Activated naive CD8-positive, alpha-beta T cell treated with anti-CD3 and anti-CD28 coated beads, Interleukin-2, amount 50 U/mL, for 24 hours (primary cell): ENCODE results near the gene MAPK9.

Source experiments
- ATAC-seq: fragments of 150-1000 bp; cut with Tn5 transposase; one replicate; pipeline ENCODE4 v1.10.0; 2021
- DNase-seq: peaks from one replicate; pipeline ENCODE4 v3.0.0; 2021
- H3K27ac Mint-ChIP-seq: one replicate; pipeline ENCODE4 v1.8.0; 2021; ENCODE audit warnings: mild to moderate bottlenecking, mixed read lengths
- H3K27me3 Mint-ChIP-seq: one replicate; pipeline ENCODE4 v1.8.0; 2021; ENCODE audit warnings: mixed read lengths
- H3K36me3 Mint-ChIP-seq: one replicate; pipeline ENCODE4 v1.8.0; 2021; ENCODE audit warnings: low read depth, mixed read lengths
- H3K4me1 Mint-ChIP-seq: one replicate; pipeline ENCODE4 v1.8.0; 2021; ENCODE audit warnings: mixed read lengths
- H3K4me3 Mint-ChIP-seq: one replicate; pipeline ENCODE4 v1.8.0; 2021; ENCODE audit warnings: mild to moderate bottlenecking, moderate library complexity, mixed read lengths
- H3K9me3 Mint-ChIP-seq: one replicate; pipeline ENCODE4 v1.8.0; 2021; ENCODE audit warnings: mixed read lengths

MAPK9 gene

GRCh38 chr5:180330810-180331646 lies 39.1 kb upstream of the MAPK9 start:
- no peak for DNase-seq
- Mint-ChIP-seq H3K27ac (no peak overlapping the region), H3K36me3 (no peaks in the 10 kb centered on the region), H3K4me1 (no peaks in the 10 kb centered on the region), H3K9me3 (no peaks in the 10 kb centered on the region), H3K27me3 (peaks cover 17% of the 10 kb centered on the region), H3K4me3 (no peak overlapping the region)
- no peak for ATAC-seq

- no peaks in the 10 kb centered on the region for H3K4me1 Mint-ChIP-seq
- no peak for DNase-seq
- no peak overlapping the region for H3K27ac Mint-ChIP-seq
- no peak overlapping the region for H3K4me3 Mint-ChIP-seq
- H3K9me3 Mint-ChIP-seq = no peaks in the 10 kb centered on the region
- no peaks in the 10 kb centered on the region for H3K36me3 Mint-ChIP-seq
- H3K27me3 Mint-ChIP-seq = peaks cover 17% of the 10 kb centered on the region
- peak; percentile 6 for ATAC-seq
These were observed 38.4 kb upstream of the MAPK9 start for GRCh38 chr5:180330270-180330648.

DNA sequence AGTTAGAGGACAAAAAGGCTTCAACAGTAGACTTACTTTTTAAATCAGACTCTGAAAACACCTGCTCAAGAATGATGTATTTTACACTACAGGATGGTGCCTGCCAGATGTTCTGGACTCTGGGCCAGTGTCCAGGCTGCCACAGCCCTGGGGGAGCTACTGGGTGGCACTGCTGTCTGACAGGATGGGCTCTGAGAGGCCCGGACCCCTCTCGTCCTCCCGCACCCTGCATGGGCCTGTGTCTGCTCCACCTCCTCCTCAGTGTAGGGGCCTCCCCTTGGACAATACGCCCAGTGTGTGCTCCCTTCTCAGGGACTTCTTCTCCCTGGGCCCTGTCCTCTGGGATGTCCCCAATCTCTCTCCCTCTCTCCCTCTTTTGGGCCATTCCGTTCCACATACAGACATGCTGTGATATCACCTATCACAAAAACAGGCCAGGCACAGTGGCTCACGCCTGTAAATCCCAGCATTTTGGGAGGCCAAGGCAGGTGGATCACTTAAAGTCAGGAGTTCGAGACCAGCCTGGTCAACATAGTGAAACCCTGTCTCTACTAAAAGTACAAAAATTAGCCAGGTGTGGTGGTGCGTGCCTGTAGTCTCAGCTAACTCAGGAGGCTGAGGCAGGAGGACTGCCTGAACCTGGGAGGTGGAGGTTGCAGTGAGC lies 37.9 kb upstream of the MAPK9 start:
- no peak for DNase-seq
- Mint-ChIP-seq H3K4me1 (no peaks in the 10 kb centered on the region), H3K4me3 (no peak overlapping the region), H3K27me3 (peaks cover 17% of the 10 kb centered on the region), H3K36me3 (no peaks in the 10 kb centered on the region), H3K27ac (no peak overlapping the region), H3K9me3 (no peaks in the 10 kb centered on the region)
- ATAC-seq = no peak

DNA sequence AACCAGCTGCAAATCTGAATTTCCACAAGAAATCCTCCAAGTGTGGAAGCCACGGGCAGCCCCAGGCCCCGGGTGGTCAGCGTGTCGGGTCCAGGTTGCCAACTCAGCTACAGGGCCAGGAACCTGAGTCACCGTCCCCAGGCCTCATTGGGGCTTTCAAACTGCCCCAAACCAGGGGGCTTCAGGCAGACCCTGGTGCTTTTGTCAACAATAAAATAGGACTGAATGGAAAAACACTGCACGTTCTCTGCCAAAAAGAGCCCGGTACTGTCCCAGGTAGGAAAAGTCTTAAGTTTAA lies 37.2 kb upstream of the MAPK9 start:
- no peaks in the 10 kb centered on the region for H3K4me1 Mint-ChIP-seq
- no peaks in the 10 kb centered on the region for H3K36me3 Mint-ChIP-seq
- DNase-seq (no peak), ATAC-seq (no peak)
- H3K4me3 Mint-ChIP-seq = no peak overlapping the region
- H3K27ac Mint-ChIP-seq = no peak overlapping the region
- H3K9me3 Mint-ChIP-seq = no peaks in the 10 kb centered on the region
- peaks cover 15% of the 10 kb centered on the region for H3K27me3 Mint-ChIP-seq

DNA sequence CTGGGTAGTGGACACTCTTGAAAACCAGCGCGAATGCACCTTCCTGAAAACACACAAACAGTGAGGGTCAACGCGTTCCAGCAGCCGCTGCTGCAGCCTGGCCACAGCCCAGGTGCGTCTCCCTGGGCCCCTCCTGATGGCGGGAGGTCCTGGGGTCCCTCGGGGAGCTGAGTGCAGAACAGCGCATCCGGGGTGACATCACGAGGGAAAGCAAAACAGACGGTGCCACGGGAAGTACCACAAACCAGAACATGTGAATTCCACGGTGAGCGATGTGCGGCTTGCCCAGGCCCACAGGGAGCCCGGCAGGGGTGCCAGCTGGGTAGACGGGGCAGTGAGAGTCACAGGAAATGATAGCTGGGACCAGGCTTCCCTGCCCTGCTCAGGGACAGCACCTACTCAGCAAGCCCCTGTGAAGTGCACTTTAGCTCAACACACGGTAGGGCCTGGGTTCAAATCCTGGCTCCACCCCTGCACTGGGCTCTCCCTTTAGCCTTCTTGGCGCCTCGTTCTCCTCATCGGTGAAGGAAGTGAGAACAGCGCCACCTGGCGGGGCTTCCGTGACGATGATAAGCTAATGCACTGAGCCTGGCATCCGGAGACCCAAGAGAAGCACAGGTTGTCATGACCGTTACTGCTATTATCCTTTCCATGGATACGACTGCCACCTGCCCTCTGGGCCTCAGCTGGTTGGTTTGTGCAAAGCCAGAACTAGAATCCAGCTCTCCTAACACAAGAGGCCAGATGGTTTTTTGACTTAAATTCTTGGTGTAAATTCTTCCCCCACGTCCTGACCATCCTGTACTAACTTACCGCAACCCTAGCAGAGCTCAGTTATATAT lies 36.6 kb upstream of the MAPK9 start:
- no peak overlapping the region for H3K4me3 Mint-ChIP-seq
- no peaks in the 10 kb centered on the region for H3K9me3 Mint-ChIP-seq
- H3K27me3 Mint-ChIP-seq = peaks cover 12% of the 10 kb centered on the region
- no peaks in the 10 kb centered on the region for H3K36me3 Mint-ChIP-seq
- no peaks in the 10 kb centered on the region for H3K4me1 Mint-ChIP-seq
- no peak overlapping the region for H3K27ac Mint-ChIP-seq
- DNase-seq = peak; percentile 88
- ATAC-seq = peak; percentile 83

DNA sequence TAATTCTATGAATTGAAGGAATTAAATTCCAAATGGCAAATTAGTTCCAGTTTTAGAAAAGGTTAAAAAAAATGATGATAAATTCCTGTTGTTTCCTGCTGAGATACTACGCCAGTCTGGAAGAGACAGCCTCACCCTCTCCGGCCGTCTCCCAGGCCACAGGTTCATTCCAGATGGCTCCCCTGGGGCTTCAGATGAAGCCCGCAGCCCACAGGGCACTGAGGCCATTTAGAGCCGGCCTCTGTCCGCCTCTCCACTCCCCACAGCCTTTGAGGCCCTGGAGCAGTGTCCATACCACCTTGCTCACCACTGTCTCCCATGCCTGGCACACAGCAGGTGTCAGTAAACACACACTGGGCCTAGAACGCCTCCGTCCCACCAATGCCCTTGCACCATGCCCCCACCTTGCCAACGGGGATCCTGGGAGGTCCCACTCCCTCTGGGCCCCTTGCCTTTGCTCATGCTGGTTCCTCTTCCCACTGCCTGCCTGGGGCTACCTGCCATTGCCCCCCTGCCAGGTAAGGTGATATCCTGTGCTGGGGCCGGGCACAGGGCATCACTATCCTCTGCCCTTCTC lies 35.2 kb upstream of the MAPK9 start:
- DNase-seq (no peak), ATAC-seq (no peak)
- H3K9me3 Mint-ChIP-seq = no peaks in the 10 kb centered on the region
- H3K27me3 Mint-ChIP-seq = peaks cover 3% of the 10 kb centered on the region
- no peaks in the 10 kb centered on the region for H3K4me1 Mint-ChIP-seq
- no peak overlapping the region for H3K4me3 Mint-ChIP-seq
- H3K27ac Mint-ChIP-seq = no peak overlapping the region
- no peaks in the 10 kb centered on the region for H3K36me3 Mint-ChIP-seq

GRCh38 chr5:180324601-180324950 lies 32.7 kb upstream of the MAPK9 start:
- Mint-ChIP-seq H3K36me3 (no peaks in the 10 kb centered on the region), H3K27ac (no peak overlapping the region), H3K4me1 (no peaks in the 10 kb centered on the region), H3K9me3 (no peaks in the 10 kb centered on the region), H3K27me3 (no peaks in the 10 kb centered on the region), H3K4me3 (no peak overlapping the region)
- ATAC-seq (no peak), DNase-seq (no peak)

DNA sequence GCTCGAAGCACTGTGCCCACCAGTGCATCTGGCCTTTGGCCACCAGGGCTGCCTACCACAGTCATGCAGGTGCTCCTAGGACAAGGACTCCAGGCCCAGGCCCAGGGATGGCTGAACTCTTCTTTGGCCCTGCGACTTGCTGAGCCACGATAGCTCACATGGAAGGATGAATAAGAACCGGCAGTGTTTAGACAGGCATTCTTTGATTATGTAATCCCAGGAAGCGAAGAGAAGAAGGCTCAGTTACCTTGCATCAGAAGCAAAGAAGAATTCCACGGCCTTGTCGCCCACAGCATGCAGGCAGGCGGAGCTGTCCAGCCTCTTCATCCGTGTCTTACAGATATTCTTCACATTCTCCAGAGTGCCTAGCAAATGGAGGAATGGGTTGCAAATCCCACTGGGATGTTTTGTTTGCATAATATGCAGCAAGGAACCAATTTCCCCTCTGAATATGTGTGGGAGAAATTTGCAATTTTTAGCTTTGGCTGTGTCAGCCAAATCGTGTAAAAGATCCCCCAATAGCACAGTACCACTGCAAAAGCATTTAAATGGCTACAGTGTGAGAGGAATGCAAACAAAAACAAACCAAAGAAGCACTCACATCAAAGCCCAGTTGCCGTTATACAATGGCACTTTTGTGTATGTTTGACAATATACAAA lies 32.2 kb upstream of the MAPK9 start:
- H3K9me3 Mint-ChIP-seq = no peaks in the 10 kb centered on the region
- DNase-seq (no peak), ATAC-seq (no peak)
- H3K27me3 Mint-ChIP-seq = no peaks in the 10 kb centered on the region
- no peak overlapping the region for H3K27ac Mint-ChIP-seq
- H3K4me3 Mint-ChIP-seq = no peak overlapping the region
- no peaks in the 10 kb centered on the region for H3K36me3 Mint-ChIP-seq
- H3K4me1 Mint-ChIP-seq = no peaks in the 10 kb centered on the region

DNA sequence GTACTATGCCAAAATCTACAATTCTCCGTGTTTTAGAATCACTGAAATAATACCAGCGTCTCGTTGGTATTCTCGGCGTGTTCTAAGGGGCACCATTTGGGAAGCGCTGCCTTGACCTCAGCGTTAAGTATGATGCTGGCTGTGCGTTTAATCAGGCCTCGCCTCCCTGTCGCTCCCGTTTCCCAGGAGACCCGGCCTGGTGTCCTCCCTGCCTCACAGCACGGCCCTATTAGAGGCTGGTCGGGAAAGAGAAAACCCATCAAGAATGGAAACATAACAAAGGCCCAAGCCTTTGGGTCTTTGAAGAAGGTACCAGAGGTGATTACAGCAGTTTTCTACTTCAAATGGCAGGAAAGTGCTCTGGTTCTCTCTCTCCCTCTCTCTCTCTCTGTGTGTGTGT lies 31.3 kb upstream of the MAPK9 start:
- Mint-ChIP-seq H3K4me3 (no peak overlapping the region), H3K27ac (no peak overlapping the region), H3K4me1 (no peaks in the 10 kb centered on the region)

GRCh38 chr5:180318456-180319089 lies 26.7 kb upstream of the MAPK9 start:
- ATAC-seq = no peak

More for the DNA sequence above, 31.3 kb upstream of the MAPK9 start:
- no peaks in the 10 kb centered on the region for H3K9me3 Mint-ChIP-seq
- H3K36me3 Mint-ChIP-seq = no peaks in the 10 kb centered on the region
- peaks cover under 1% of the 10 kb centered on the region for H3K27me3 Mint-ChIP-seq
- DNase-seq = no peak
- ATAC-seq = no peak

DNA sequence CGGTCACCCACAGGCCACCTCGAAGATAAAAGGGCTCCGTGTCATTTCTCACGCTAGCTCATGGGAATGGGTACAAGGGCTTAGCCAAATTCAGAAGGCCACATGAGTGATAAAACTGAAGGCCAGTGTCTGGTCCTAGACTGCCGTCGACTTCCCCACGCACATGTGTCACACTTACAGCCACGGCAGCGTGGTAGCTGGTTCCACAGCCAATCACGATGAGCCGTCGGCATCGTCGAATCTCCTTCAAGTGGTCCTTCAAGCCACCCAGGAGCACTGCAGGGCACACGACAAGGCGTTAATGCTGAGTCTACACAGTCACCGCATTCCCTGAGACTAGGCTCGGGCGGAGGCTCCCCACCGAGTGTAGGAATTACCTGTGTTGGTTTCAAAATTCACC lies 24.7 kb upstream of the MAPK9 start:
- no peak for DNase-seq
- Mint-ChIP-seq H3K27ac (no peak overlapping the region), H3K9me3 (no peaks in the 10 kb centered on the region), H3K4me1 (no peaks in the 10 kb centered on the region), H3K27me3 (peaks cover 6% of the 10 kb centered on the region), H3K36me3 (no peaks in the 10 kb centered on the region), H3K4me3 (no peak overlapping the region)
- ATAC-seq = no peak

More at GRCh38 chr5:180318456-180319089, 26.7 kb upstream of the MAPK9 start:
- Mint-ChIP-seq H3K4me3 (no peak overlapping the region), H3K9me3 (no peaks in the 10 kb centered on the region), H3K27ac (no peak overlapping the region), H3K4me1 (no peaks in the 10 kb centered on the region), H3K27me3 (peaks cover 6% of the 10 kb centered on the region), H3K36me3 (no peaks in the 10 kb centered on the region)
- DNase-seq = no peak

DNA sequence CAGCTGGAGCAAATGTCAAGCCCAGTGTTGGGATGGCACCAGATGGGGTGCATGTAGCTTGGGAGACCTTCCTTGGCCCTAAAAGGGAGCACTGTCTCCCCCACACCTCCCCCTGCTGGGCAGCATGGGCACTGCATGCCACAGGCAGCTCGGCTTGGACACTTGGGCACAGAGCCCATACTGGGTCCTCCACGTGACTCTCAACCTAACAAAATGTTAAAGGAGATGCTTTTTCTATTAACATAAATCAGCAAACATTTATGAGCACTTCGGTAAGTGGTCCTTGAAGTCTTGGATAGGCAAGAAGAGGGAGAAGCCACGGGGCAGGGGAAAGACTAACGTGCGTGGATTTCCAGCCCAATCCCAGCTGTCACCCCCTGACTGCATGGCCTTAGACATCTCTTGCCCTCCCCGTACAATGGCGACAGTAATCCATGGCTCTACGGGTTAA lies 23.9 kb upstream of the MAPK9 start:
- H3K4me1 Mint-ChIP-seq = no peaks in the 10 kb centered on the region
- H3K27me3 Mint-ChIP-seq = peaks cover 6% of the 10 kb centered on the region
- no peak overlapping the region for H3K4me3 Mint-ChIP-seq
- no peaks in the 10 kb centered on the region for H3K36me3 Mint-ChIP-seq
- DNase-seq (peak; percentile 81), ATAC-seq (peak; percentile 71)
- no peak overlapping the region for H3K27ac Mint-ChIP-seq
- H3K9me3 Mint-ChIP-seq = no peaks in the 10 kb centered on the region

DNA sequence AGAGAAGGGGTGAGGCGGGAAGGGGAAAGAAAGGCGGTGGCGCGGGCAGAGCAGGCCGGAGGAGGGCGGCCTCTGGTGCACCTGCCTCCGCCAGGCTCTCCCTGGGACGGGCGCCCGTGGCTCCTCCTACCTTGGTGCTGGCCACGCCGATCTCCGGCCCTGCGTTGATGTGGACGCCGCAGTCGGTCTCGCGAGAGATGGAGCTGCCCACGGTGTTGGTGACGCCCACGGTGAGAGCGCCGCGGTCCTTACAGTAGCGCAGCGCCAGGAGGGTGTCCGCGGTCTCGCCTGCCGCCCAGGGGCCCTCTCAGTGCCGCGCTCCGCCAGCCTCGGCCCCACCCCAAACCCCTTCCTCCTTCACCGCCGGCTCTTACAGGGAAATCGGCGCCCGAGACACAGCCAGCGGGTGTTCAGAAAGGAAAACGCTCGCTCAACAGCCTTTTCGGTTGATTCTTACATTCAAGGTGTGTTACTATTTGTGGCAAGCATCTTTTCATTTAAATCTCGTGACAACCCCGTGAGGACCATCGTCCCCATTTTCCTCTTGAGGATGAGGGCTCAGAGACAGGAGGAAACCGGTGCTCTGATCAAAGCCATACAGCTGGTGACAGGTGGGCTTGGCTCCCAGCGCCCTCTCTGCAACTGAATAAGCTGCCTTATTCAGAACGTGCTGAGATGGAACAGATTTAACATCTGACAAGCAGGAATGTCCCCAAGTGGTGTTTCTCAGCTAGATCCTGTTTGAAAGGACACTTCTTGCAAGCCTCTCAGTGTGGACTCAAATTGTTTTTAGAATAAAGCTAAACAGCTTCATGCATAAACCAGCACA lies 22.0 kb upstream of the MAPK9 start:
- Mint-ChIP-seq H3K4me3 (peak overlapping the region; percentile 46), H3K36me3 (no peaks in the 10 kb centered on the region), H3K27ac (no peak overlapping the region), H3K9me3 (no peaks in the 10 kb centered on the region), H3K4me1 (no peaks in the 10 kb centered on the region), H3K27me3 (peaks cover 6% of the 10 kb centered on the region)
- ATAC-seq (peak; percentile 81), DNase-seq (peak; percentile 54)
